ENCODE data around the gene STOML1.

DNA sequence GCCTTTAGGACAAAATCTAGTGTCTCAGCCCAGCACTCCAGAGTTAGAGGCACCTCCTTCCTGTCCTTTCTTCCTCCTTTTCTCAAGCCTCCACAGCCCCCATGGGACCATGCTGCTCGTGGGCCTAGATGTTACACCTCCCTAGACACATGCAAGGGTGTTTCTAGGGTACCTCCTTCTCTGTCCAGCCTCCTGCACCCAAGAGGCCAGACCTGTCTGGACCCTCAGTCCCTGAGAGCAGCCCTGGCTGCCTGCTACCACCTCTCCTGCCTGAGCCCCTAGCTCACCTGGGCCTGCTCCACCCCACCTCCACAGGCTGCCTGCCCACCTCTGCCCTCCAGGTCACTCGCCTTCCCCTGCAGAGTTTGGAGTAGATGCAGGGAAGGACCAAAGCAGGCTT is 60.7 kb downstream of the STOML1 start:
- TF ChIP-seq, protein P1, sequence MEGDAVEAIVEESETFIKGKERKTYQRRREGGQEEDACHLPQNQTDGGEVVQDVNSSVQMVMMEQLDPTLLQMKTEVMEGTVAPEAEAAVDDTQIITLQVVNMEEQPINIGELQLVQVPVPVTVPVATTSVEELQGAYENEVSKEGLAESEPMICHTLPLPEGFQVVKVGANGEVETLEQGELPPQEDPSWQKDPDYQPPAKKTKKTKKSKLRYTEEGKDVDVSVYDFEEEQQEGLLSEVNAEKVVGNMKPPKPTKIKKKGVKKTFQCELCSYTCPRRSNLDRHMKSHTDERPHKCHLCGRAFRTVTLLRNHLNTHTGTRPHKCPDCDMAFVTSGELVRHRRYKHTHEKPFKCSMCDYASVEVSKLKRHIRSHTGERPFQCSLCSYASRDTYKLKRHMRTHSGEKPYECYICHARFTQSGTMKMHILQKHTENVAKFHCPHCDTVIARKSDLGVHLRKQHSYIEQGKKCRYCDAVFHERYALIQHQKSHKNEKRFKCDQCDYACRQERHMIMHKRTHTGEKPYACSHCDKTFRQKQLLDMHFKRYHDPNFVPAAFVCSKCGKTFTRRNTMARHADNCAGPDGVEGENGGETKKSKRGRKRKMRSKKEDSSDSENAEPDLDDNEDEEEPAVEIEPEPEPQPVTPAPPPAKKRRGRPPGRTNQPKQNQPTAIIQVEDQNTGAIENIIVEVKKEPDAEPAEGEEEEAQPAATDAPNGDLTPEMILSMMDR (IDR thresholded peaks at IDR 0.05): no peak
- TF ChIP-seq CBX2 (IDR thresholded peaks at IDR 0.05; ENCODE audit: borderline replicate concordance, low read depth) (no peak), RAD21 (conservative IDR thresholded peaks at IDR 0.05 in 1 of 2, IDR thresholded peaks at IDR 0.05 in 1 of 2) (no peak), HDAC2 (IDR thresholded peaks at IDR 0.05) (no peak), HOXB13 (CRISPR knock-in tag; IDR thresholded peaks at IDR 0.05; ENCODE audit: low read depth) (no peak), ESRRA (IDR thresholded peaks at IDR 0.05; ENCODE audit: borderline replicate concordance, low read length) (no peak), CEBPB (IDR thresholded peaks at IDR 0.05) (no peak), TP53 (CRISPR knock-in tag; IDR thresholded peaks at IDR 0.05) (no peak), RFX5 (IDR thresholded peaks at IDR 0.05) (no peak), CHD4 (IDR thresholded peaks at IDR 0.05; ENCODE audit: borderline replicate concordance) (no peak)
- TF ChIP-seq, protein P2, sequence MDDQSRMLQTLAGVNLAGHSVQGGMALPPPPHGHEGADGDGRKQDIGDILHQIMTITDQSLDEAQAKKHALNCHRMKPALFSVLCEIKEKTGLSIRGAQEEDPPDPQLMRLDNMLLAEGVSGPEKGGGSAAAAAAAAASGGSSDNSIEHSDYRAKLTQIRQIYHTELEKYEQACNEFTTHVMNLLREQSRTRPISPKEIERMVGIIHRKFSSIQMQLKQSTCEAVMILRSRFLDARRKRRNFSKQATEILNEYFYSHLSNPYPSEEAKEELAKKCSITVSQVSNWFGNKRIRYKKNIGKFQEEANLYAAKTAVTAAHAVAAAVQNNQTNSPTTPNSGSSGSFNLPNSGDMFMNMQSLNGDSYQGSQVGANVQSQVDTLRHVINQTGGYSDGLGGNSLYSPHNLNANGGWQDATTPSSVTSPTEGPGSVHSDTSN (IDR thresholded peaks at IDR 0.05): no peak
- TF ChIP-seq, protein P3, sequence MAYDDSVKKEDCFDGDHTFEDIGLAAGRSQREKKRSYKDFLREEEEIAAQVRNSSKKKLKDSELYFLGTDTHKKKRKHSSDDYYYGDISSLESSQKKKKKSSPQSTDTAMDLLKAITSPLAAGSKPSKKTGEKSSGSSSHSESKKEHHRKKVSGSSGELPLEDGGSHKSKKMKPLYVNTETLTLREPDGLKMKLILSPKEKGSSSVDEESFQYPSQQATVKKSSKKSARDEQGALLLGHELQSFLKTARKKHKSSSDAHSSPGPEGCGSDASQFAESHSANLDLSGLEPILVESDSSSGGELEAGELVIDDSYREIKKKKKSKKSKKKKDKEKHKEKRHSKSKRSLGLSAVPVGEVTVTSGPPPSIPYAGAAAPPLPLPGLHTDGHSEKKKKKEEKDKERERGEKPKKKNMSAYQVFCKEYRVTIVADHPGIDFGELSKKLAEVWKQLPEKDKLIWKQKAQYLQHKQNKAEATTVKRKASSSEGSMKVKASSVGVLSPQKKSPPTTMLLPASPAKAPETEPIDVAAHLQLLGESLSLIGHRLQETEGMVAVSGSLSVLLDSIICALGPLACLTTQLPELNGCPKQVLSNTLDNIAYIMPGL (CRISPR knock-in tag; IDR thresholded peaks at IDR 0.05; ENCODE audit: borderline replicate concordance): no peak
